WTC11 (cell line): ENCODE results near the gene HUS1. TPM values are rescaled to one million over a fixed set of nuclear protein-coding genes. Genes with fewer than 3 reads are reported as not detected.
"Not testable (repeated sequence)": the region's sequence is repeated elsewhere in the genome, so short reads cannot be mapped to it uniquely, and the experiment has no call there.

ENCODE experiments used
- ATAC-seq: fragments of 200-7000 bp; cut with Tn5 transposase; 2 replicates; pipeline ENCODE4 v1.10.0; 2021; ENCODE audit warnings: mild to moderate bottlenecking, moderate library complexity
- CTCF ChIA-PET: fragments of 300-600 bp; sonication (Branson Sonifier 250); formaldehyde crosslinking; loops from one replicate; lab custom pipeline; 2021; ENCODE audit warnings: antibody characterized with exemption; lab: Charles Lee
- POLR2A ChIA-PET: fragments of 350-600 bp; sonication (Branson Sonifier 250); formaldehyde crosslinking; loops from one replicate; lab custom pipeline; 2021; ENCODE audit warnings: antibody characterized with exemption; lab: Charles Lee
- DNase-seq: peaks from one replicate; pipeline ENCODE4 v3.0.0; 2021; ENCODE audit warnings: low spot score
- H3K27ac Mint-ChIP-seq: 2 replicates; pipeline ENCODE4 v1.8.0; 2021; ENCODE audit warnings: mixed read lengths
- H3K27me3 Mint-ChIP-seq: 2 replicates; pipeline ENCODE4 v1.8.0; 2021; ENCODE audit warnings: low read depth, mild to moderate bottlenecking, moderate library complexity, mixed read lengths
- H3K36me3 Mint-ChIP-seq: 2 replicates; pipeline ENCODE4 v1.8.0; 2021; ENCODE audit warnings: mixed read lengths
- H3K4me1 Mint-ChIP-seq: 2 replicates; pipeline ENCODE4 v1.8.0; 2022; ENCODE audit warnings: mixed read lengths
- H3K4me3 Mint-ChIP-seq: 2 replicates; pipeline ENCODE4 v1.8.0; 2021; ENCODE audit warnings: mild to moderate bottlenecking, moderate library complexity, mixed read lengths
- H3K9me3 Mint-ChIP-seq: 2 replicates; pipeline ENCODE4 v1.8.0; 2021; ENCODE audit warnings: mixed read lengths
- HMGA2 ChIP-seq: fragments of 250-450 bp; sonication (Bioruptor Pico); IDR thresholded peaks from 2 replicates; pipeline ENCODE4 v1.4.0; 2021; ENCODE audit warnings: mild to moderate bottlenecking, moderate library complexity
- JAZF1 ChIP-seq: fragments of 250-450 bp; sonication (Bioruptor Pico); IDR thresholded peaks from 2 replicates; pipeline ENCODE4 v1.9.0; 2021; ENCODE audit warnings: moderate library complexity, mild to moderate bottlenecking, inconsistent platforms
- NFATC4 ChIP-seq: fragments of 250-450 bp; sonication (Bioruptor Pico); IDR thresholded peaks from 2 replicates; pipeline ENCODE4 v1.9.0; 2021; ENCODE audit warnings: mild to moderate bottlenecking
- NR2C2 ChIP-seq: sonication (generic); formaldehyde crosslinking; IDR thresholded peaks from 2 replicates; pipeline ENCODE4 v1.8.0; 2022; ENCODE audit warnings: mild to moderate bottlenecking, missing genetic modification reagents
- RELA ChIP-seq: sonication (generic); formaldehyde crosslinking; IDR thresholded peaks from 2 replicates; pipeline ENCODE4 v1.8.1; 2022; ENCODE audit warnings: missing genetic modification reagents, mild to moderate bottlenecking, borderline replicate concordance
- SMAD3 ChIP-seq: sonication (generic); formaldehyde crosslinking; IDR thresholded peaks from 2 replicates; pipeline ENCODE4 v1.8.0; 2022; ENCODE audit warnings: missing genetic modification reagents, mild to moderate bottlenecking, borderline replicate concordance
- SP1 ChIP-seq: sonication (generic); formaldehyde crosslinking; conservative IDR thresholded peaks from 2 replicates; pipeline ENCODE4 v1.8.1; 2022; ENCODE audit warnings: missing genetic modification reagents
- ZNF671 ChIP-seq: fragments of 250-450 bp; sonication (Bioruptor Pico); IDR thresholded peaks from 2 replicates; pipeline ENCODE4 v1.8.0; 2021; ENCODE audit warnings: mild to moderate bottlenecking
- total RNA-seq: library from RNA; stranded (reverse); gene quantifications from 3 replicates; pipeline ENCODE4 v1.2.3, GENCODE V29; 2021
- TF ChIP-seq, protein P1 (sequence below): fragments of 250-450 bp; sonication (Bioruptor Pico); IDR thresholded peaks from 2 replicates; pipeline ENCODE4 v1.9.0; 2021; ENCODE audit warnings: mild to moderate bottlenecking, borderline replicate concordance
- TF ChIP-seq, protein P2 (sequence below): sonication (generic); formaldehyde crosslinking; IDR thresholded peaks from 2 replicates; pipeline ENCODE4 v1.8.1; 2022; ENCODE audit warnings: low read depth, missing genetic modification reagents, borderline replicate concordance
- TF ChIP-seq, protein P3 (sequence below): sonication (generic); formaldehyde crosslinking; IDR thresholded peaks from 2 replicates; pipeline ENCODE4 v1.8.1; 2023; ENCODE audit warnings: mild to moderate bottlenecking, missing genetic modification reagents
- TF ChIP-seq, protein P4 (sequence below): fragments of 250-450 bp; sonication (Bioruptor Pico); conservative IDR thresholded peaks from 2 replicates; pipeline ENCODE4 v1.9.0; 2021; ENCODE audit warnings: mild to moderate bottlenecking

Gene HUS1
- total RNA-seq, 1 experiment from 2014 or later: 33.4 TPM

DNA sequence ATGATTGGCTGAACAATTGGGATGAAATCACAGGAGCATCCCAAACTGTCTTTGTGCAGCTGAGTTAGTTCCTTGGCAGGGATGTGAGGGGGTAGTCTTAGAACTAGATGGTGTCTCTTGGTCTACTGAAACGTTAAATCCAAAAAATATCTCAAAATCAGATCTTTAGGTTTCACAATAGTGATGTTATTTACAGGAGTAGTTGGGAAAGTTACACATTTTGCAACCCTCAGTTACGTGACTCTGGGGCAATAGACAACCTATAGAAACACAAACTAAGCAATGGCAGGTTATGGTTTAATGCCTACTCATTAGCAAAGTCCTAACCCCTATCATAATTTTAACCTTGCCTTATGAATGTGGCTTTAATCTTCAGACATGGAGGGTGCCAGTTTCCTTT, 55.1 kb downstream of the HUS1 start (continued):
- TF ChIP-seq, protein P1, sequence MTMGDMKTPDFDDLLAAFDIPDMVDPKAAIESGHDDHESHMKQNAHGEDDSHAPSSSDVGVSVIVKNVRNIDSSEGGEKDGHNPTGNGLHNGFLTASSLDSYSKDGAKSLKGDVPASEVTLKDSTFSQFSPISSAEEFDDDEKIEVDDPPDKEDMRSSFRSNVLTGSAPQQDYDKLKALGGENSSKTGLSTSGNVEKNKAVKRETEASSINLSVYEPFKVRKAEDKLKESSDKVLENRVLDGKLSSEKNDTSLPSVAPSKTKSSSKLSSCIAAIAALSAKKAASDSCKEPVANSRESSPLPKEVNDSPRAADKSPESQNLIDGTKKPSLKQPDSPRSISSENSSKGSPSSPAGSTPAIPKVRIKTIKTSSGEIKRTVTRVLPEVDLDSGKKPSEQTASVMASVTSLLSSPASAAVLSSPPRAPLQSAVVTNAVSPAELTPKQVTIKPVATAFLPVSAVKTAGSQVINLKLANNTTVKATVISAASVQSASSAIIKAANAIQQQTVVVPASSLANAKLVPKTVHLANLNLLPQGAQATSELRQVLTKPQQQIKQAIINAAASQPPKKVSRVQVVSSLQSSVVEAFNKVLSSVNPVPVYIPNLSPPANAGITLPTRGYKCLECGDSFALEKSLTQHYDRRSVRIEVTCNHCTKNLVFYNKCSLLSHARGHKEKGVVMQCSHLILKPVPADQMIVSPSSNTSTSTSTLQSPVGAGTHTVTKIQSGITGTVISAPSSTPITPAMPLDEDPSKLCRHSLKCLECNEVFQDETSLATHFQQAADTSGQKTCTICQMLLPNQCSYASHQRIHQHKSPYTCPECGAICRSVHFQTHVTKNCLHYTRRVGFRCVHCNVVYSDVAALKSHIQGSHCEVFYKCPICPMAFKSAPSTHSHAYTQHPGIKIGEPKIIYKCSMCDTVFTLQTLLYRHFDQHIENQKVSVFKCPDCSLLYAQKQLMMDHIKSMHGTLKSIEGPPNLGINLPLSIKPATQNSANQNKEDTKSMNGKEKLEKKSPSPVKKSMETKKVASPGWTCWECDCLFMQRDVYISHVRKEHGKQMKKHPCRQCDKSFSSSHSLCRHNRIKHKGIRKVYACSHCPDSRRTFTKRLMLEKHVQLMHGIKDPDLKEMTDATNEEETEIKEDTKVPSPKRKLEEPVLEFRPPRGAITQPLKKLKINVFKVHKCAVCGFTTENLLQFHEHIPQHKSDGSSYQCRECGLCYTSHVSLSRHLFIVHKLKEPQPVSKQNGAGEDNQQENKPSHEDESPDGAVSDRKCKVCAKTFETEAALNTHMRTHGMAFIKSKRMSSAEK (CRISPR knock-in tag): no peak
- TF ChIP-seq NR2C2 (CRISPR knock-in tag) (no peak), RELA (CRISPR knock-in tag) (no peak), SMAD3 (no peak), HMGA2 (CRISPR knock-in tag) (no peak), NFATC4 (CRISPR knock-in tag) (no peak), SP1 (CRISPR knock-in tag) (no peak), JAZF1 (CRISPR knock-in tag) (no peak), ZNF671 (CRISPR knock-in tag) (no peak)
- TF ChIP-seq, protein P2, sequence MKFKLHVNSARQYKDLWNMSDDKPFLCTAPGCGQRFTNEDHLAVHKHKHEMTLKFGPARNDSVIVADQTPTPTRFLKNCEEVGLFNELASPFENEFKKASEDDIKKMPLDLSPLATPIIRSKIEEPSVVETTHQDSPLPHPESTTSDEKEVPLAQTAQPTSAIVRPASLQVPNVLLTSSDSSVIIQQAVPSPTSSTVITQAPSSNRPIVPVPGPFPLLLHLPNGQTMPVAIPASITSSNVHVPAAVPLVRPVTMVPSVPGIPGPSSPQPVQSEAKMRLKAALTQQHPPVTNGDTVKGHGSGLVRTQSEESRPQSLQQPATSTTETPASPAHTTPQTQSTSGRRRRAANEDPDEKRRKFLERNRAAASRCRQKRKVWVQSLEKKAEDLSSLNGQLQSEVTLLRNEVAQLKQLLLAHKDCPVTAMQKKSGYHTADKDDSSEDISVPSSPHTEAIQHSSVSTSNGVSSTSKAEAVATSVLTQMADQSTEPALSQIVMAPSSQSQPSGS (CRISPR knock-in tag): no peak
- TF ChIP-seq, protein P3, sequence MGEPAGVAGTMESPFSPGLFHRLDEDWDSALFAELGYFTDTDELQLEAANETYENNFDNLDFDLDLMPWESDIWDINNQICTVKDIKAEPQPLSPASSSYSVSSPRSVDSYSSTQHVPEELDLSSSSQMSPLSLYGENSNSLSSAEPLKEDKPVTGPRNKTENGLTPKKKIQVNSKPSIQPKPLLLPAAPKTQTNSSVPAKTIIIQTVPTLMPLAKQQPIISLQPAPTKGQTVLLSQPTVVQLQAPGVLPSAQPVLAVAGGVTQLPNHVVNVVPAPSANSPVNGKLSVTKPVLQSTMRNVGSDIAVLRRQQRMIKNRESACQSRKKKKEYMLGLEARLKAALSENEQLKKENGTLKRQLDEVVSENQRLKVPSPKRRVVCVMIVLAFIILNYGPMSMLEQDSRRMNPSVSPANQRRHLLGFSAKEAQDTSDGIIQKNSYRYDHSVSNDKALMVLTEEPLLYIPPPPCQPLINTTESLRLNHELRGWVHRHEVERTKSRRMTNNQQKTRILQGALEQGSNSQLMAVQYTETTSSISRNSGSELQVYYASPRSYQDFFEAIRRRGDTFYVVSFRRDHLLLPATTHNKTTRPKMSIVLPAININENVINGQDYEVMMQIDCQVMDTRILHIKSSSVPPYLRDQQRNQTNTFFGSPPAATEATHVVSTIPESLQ (CRISPR knock-in tag): no peak
- TF ChIP-seq, protein P4, sequence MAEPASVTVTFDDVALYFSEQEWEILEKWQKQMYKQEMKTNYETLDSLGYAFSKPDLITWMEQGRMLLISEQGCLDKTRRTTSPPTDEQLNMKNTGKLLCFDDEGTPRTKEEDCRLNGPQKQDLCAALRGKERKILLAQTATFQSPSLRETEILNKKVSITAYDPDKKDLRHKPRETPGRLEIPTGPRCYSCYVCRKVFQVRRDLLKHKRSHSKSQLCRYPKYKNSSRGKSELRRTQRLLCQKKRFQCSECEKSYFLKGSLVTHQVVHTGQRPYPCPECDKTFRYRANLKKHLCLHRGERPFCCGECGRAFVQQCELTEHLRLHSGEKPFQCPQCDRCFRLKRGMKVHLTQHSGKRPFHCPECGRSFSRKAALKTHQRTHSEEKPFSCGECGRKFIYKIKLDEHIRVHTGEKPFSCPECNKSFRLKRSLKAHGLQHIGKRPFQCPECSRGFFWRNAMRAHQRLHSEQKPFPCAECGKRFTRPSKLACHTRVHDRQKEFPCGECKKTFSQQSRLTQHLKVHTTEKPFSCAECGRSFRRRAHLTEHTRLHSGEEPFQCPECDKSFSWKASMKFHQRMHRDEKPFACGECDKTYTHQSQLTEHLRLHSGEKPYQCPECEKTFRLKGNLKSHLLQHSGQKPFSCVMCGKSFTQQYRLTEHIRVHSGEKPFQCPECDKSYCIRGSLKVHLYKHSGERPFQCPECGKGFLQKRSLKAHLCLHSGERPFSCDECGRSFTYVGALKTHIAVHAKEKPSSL (CRISPR knock-in tag): no peak

DNA sequence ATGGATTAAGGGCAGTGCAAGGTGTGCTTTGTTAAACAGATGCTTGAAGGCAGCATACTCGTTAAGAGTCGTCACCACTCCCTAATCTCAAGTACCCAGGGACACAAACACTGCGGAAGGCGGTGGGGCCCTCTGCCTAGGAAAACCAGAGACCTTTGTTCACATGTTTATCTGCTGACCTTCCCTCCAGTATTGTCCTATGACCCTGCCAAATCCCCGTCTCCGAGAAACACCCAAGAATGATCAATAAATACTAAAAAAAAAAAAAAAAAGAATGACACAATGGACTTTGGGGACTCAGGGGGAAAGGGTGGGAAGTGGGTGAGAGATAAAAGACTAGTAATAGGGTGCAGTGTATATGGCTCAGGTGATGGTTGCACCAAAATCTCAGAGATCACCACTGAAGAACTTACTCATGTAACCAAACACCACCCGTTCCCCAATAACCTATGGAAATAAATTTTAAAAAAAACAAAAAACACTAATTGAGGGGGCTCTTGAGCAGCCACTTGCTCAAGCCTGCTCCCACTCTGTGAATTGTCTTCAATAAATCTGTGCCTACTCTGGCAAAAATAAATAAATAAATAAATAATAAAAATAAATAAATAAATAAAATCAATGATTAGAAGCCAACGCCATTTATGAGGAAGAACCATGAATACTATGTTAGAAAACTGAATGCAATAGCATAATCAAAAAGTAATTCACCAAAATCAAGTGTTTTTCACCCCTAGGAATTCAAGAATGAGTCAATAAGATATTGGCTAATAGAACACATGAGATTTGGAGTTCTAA, 56.1 kb downstream of the HUS1 start:
- H3K4me3 Mint-ChIP-seq, DNase-seq, H3K27me3 Mint-ChIP-seq, ATAC-seq, POLR2A ChIA-PET, H3K27ac Mint-ChIP-seq, CTCF ChIA-PET: not testable (repeated sequence)
- H3K9me3 Mint-ChIP-seq: peaks cover 63% of the 10 kb centered on the region
- H3K36me3 Mint-ChIP-seq: peaks cover 24% of the 10 kb centered on the region
- H3K4me1 Mint-ChIP-seq: peaks cover 13% of the 10 kb centered on the region

DNA sequence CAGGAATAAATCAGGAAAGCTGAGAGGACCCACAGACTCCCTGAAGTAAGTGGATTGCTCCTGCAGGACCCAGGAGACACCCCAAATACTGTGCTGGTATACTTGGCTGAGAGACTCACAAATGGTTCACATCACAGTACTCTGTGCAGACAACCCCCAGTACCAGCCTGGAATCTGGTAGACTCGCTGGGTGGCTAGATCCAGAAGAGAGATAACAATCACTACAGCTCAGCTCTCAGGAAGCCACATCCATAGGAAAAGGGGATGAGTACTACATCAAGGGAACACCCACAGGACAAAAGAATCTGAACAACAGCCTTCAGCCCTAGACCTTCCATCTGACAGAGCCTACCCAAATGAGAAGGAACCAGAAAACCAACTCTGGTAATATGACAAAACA, 62.9 kb downstream of the HUS1 start:
- H3K4me3 Mint-ChIP-seq, POLR2A ChIA-PET, H3K27ac Mint-ChIP-seq, DNase-seq, ATAC-seq, H3K27me3 Mint-ChIP-seq: not testable (repeated sequence)
- CTCF ChIA-PET: interaction anchor here (1.0 kb wide), 1 partner anchor 29 kb away, joined by 3 read pairs; no protein-coding TSS in a partner anchor
- Mint-ChIP-seq H3K9me3 (peaks cover 39% of the 10 kb centered on the region), H3K4me1 (peaks cover 24% of the 10 kb centered on the region), H3K36me3 (peaks cover 16% of the 10 kb centered on the region; the same call in 1 of the 2 replicates)
